Adrenal gland (tissue), 12 donors: ENCODE data around the gene FBXL16. TPM values are rescaled to one million over a fixed set of nuclear protein-coding genes. Genes with fewer than 3 reads are reported as not detected.

Source experiments
- DNase-seq, 7 donors: peaks; one replicate each; pipeline ENCODE4 v3.0.0-alpha.2; 2019 to 2020
- H3K27ac ChIP-seq, 5 donors: fragments of 200-600 bp; sonication (generic) in 4 of 5; 1 replicate in 3 of 5; 2 replicates in 2 of 5; pipeline versions ENCODE4 v1.5.1 to v1.8.0; 2016 to 2020; ENCODE audit warnings: mild to moderate bottlenecking in 1 of 5
- H3K27me3 ChIP-seq: fragments of 200-600 bp; 2 replicates; pipeline ENCODE4 v1.8.0; 2021
- H3K36me3 ChIP-seq, 2 donors: fragments of 200-600 bp; replicated peaks in 1 of 2; 1 replicate in 1 of 2; 2 replicates in 1 of 2; pipeline versions ENCODE4 v1.5.1 to v1.8.0; 2018 to 2022
- H3K4me1 ChIP-seq, 2 donors: fragments of 200-600 bp; replicated peaks in 1 of 2; 1 replicate in 1 of 2; 2 replicates in 1 of 2; pipeline versions ENCODE4 v1.5.1 to v1.8.0; 2018 to 2021
- H3K4me3 ChIP-seq, 4 donors: fragments of 200-600 bp; sonication (generic) in 3 of 4; one replicate each; pipeline ENCODE4 v1.5.1; 2016 to 2018
- H3K9me3 ChIP-seq, 3 donors: fragments of 200-600 bp; sonication (generic) in 1 of 3; replicated peaks in 1 of 3; 1 replicate in 2 of 3; 2 replicates in 1 of 3; pipeline versions ENCODE4 v1.5.1 to v1.8.0; 2016 to 2021
- CTCF ChIP-seq, 6 experiments: fragments of 450-650 bp in 4 of 6; fragments of 200-600 bp in 2 of 6; sonication (generic) in 1 of 6; IDR thresholded peaks; 1 replicate in 5 of 6; 2 replicates in 1 of 6; pipeline versions ENCODE4 v1.5.1 to v1.8.0; 2016 to 2021; ENCODE audit warnings: antibody characterized with exemption in 6 of 6, mild to moderate bottlenecking in 2 of 6, moderate library complexity in 1 of 6
- POLR2A ChIP-seq, 2 donors: fragments of 450-650 bp; IDR thresholded peaks; one replicate each; pipeline ENCODE4 v1.6.1; 2017; ENCODE audit warnings: antibody characterized with exemption in 2 of 2, mild to moderate bottlenecking in 2 of 2, moderate library complexity in 1 of 2
- WGBS, 4 donors: extraction: QIAGEN DNeasy Blood & Tissue Kit in 2 of 4; methylation state at CpG; one replicate each; pipeline versions ENCODE4 v1.1.5 to v1.1.7; 2013 to 2017; 5-methylcytosine and 5-hydroxymethylcytosine counted together
- intact Hi-C, 2 donors: fragments of 100-400 bp; cut with DNase I; formaldehyde crosslinking; loops; one replicate each; pipeline versions ENCODE4 v1.14.1 to v1.15.0; 2022 to 2023
- polyA plus RNA-seq, 3 donors: library from polyadenylated mRNA; stranded (reverse); fragments of 200-250 nt in 2 of 3; fragments of 350-450 nt in 1 of 3; fragmentation: Illumina TruSeq in 1 of 3; extraction: RNeasy Lipid Tissue Mini Kit (QIAGEN cat#74804) in 1 of 3; gene quantifications; one replicate each; pipeline ENCODE4 v1.2.3, GENCODE V29; 2013 to 2014
- total RNA-seq, 9 donors: library from RNA; depleted of rRNA in 4 of 9; stranded (reverse); fragments of >200 nt in 4 of 9; fragments of 120-200 nt in 1 of 9; fragmentation: NEBNext Ultra II Directional in 1 of 9; extraction: Animal tissue kit (Norgen Biotek cat#: 25700) in 1 of 9; gene quantifications; one replicate each; pipeline versions ENCODE4 v1.1.0 to v1.2.4, GENCODE V29; 2013 to 2023
- donor health status: healthy with polysubstance abuse.
- donor health status: Bipolar disorder and iron deficiency.
- donor health status: DM: yes; HTN: yes; CAD: no.
- donor health status: DM: no; HTN: no; CAD: no.
- donor health status: DM: no; HTN: no; CAD: no.
- donor health status: DM: yes; HTN: yes; CAD: no.

The FBXL16 gene
- total and polyA plus RNA-seq, 12 donors = 0.17 to 18.3 (median 5.2) TPM; not detected in 1

GRCh38 chr16:651844-652243, 53.8 kb downstream of the FBXL16 start:
- intact Hi-C loops = no loop called here
- Histone ChIP-seq H3K4me1 (peaks cover 40 to 45% of the 10 kb centered on the region in 2 donors), H3K36me3 (peaks cover 0 to 5% of the 10 kb centered on the region in 2 donors), H3K27me3 (no peaks in the 10 kb centered on the region), H3K9me3 (no peaks in the 10 kb centered on the region), H3K4me3 (no peak overlapping the region), H3K27ac (peak overlapping the region; percentile 69 to 93 (median 74))
- DNase-seq = peak; percentile 83 to 96 (median 93)
- 47 to 74% (median 56%) methylated on average over 2 to 22 of the region's 22 CpGs for WGBS, 4 donors
- TF ChIP-seq POLR2A (IDR thresholded peaks at IDR 0.05) = peak; percentile 33 to 81
- no peak for TF ChIP-seq CTCF (IDR thresholded peaks at IDR 0.05)

- no peaks in the 10 kb centered on the region for H3K27me3 ChIP-seq
- 2 to 17% (median 4%) methylated on average over 8 to 44 of the region's 44 CpGs; no CpG with 5 or more reads in 1 of the 4 donors for WGBS, 4 donors
- intact Hi-C loops = no loop called here
- peak overlapping the region in 2 of 4 donors; percentile 33 to 64 for H3K4me3 ChIP-seq
- TF ChIP-seq POLR2A (IDR thresholded peaks at IDR 0.05) = no peak
- TF ChIP-seq CTCF (IDR thresholded peaks at IDR 0.05) = no peak
- H3K4me1 ChIP-seq = peaks cover 61 to 67% of the 10 kb centered on the region in 2 donors
- no peaks in the 10 kb centered on the region for H3K9me3 ChIP-seq
- no peak for DNase-seq
- H3K36me3 ChIP-seq = no peaks in the 10 kb centered on the region
- H3K27ac ChIP-seq = peak overlapping the region in 3 of 5 donors; percentile 68 to 95 (median 92)
Observed at GRCh38 chr16:649631-650030, 56.0 kb downstream of the FBXL16 start.

GRCh38 chr16:648781-649589, 56.6 kb downstream of the FBXL16 start, which contains the start of gene WDR90:
Gene WDR90, plus strand, starts transcription at chr16:649365. Its CDS starts 52 bp downstream, at chr16:649417.
- peak; percentile 40 to 57 for TF ChIP-seq POLR2A (IDR thresholded peaks at IDR 0.05)
- TF ChIP-seq CTCF (IDR thresholded peaks at IDR 0.05) = no peak
- no peaks in the 10 kb centered on the region for H3K36me3 ChIP-seq
- peak within 1 kb of the TSS in 2 of 4 donors; percentile 33 to 64 for H3K4me3 ChIP-seq
- H3K9me3 ChIP-seq = no peaks in the 10 kb centered on the region
- WGBS, 4 donors = 0 to 5% (median 3%) methylated on average over 12 to 91 of the region's 91 CpGs
- no peaks in the 10 kb centered on the region for H3K27me3 ChIP-seq
- H3K27ac ChIP-seq = peak within 1 kb of the TSS; percentile 68 to 95 (median 85)
- intact Hi-C loops = no loop called here
- peaks cover 66 to 74% of the 10 kb centered on the region in 2 donors for H3K4me1 ChIP-seq
- DNase-seq = peak; percentile 93 to 96 (median 95)

- DNase-seq = peak in 3 of 7 donors; percentile 48 to 73 (median 65)
- Histone ChIP-seq H3K9me3 (no peaks in the 10 kb centered on the region), H3K4me3 (peak overlapping the region in 2 of 4 donors; percentile 33 to 64), H3K27ac (peak overlapping the region; percentile 68 to 95 (median 85)), H3K4me1 (peaks cover 73 to 81% of the 10 kb centered on the region in 2 donors), H3K36me3 (no peaks in the 10 kb centered on the region), H3K27me3 (no peaks in the 10 kb centered on the region)
- 46 to 50% (median 48%) methylated on average over 12 to 24 of the region's 24 CpGs for WGBS, 4 donors
- intact Hi-C loops = no loop called here
- no peak for TF ChIP-seq POLR2A (IDR thresholded peaks at IDR 0.05)
- peak in 4 of 6 experiments; percentile 10 to 44 (median 24) for TF ChIP-seq CTCF (IDR thresholded peaks at IDR 0.05)
Observed at GRCh38 chr16:648071-648780, 57.4 kb downstream of the FBXL16 start.
